Tibial nerve (tissue), 4 donors: ENCODE results near the gene SLC45A3. TPM values are rescaled to one million over a fixed set of nuclear protein-coding genes. Genes with fewer than 3 reads are reported as not detected.

ENCODE experiments used
- DNase-seq, 2 donors: peaks; one replicate each; pipeline ENCODE4 v3.0.0-alpha.2; 2019; ENCODE audit warnings: low spot score in 2 of 2
- H3K27ac ChIP-seq, 4 donors: fragments of 200-600 bp; sonication (generic) in 3 of 4; one replicate each; pipeline ENCODE4 v1.5.1; 2017 to 2019; ENCODE audit warnings: mild to moderate bottlenecking in 1 of 4
- H3K27me3 ChIP-seq, 2 donors: fragments of 200-600 bp; sonication (generic) in 1 of 2; one replicate each; pipeline versions ENCODE4 v1.5.1 to v1.6.0; 2017 to 2019
- H3K36me3 ChIP-seq, 3 donors: fragments of 200-600 bp; sonication (generic); one replicate each; pipeline ENCODE4 v1.5.1; 2018 to 2019
- H3K4me1 ChIP-seq, 4 donors: fragments of 200-600 bp; sonication (generic) in 3 of 4; one replicate each; pipeline ENCODE4 v1.5.1; 2017 to 2019
- H3K4me3 ChIP-seq, 4 donors: fragments of 200-600 bp; sonication (generic) in 3 of 4; one replicate each; pipeline ENCODE4 v1.5.1; 2017 to 2019; ENCODE audit warnings: mild to moderate bottlenecking in 1 of 4, moderate library complexity in 1 of 4
- H3K9me3 ChIP-seq, 4 donors: fragments of 200-600 bp; sonication (generic) in 3 of 4; one replicate each; pipeline ENCODE4 v1.5.1; 2017 to 2019
- CTCF ChIP-seq, 5 experiments: fragments of 200-600 bp in 3 of 5; fragments of 450-650 bp in 2 of 5; sonication (generic) in 3 of 5; IDR thresholded peaks; one replicate each; pipeline ENCODE4 v1.5.1; 2016 to 2019; ENCODE audit warnings: antibody characterized with exemption in 5 of 5, mild to moderate bottlenecking in 3 of 5, moderate library complexity in 2 of 5
- EP300 ChIP-seq, 2 donors: sonication (generic); formaldehyde crosslinking; IDR thresholded peaks; one replicate each; pipeline ENCODE4 v1.6.1; 2017; ENCODE audit warnings: antibody characterized with exemption in 2 of 2, mild to moderate bottlenecking in 1 of 2
- POLR2A ChIP-seq, 2 donors: fragments of 450-650 bp; IDR thresholded peaks; one replicate each; pipeline ENCODE4 v1.6.1; 2017; ENCODE audit warnings: antibody characterized with exemption in 2 of 2, mild to moderate bottlenecking in 2 of 2, moderate library complexity in 2 of 2
- WGBS, 2 donors: methylation state at CpG; one replicate each; pipeline ENCODE4 v1.1.5; 2018; 5-methylcytosine and 5-hydroxymethylcytosine counted together
- total RNA-seq, 4 donors: library from RNA; depleted of rRNA; stranded (reverse); fragments of >200 nt; gene quantifications; one replicate each; pipeline ENCODE4 v1.1.0, GENCODE V29; 2016

Gene SLC45A3
- total RNA-seq, 4 donors from 2014 or later: 0.44 to 2.9 (median 1.3) TPM

GRCh38 chr1:205672970-205673369, 7.3 kb downstream of the SLC45A3 start:
- 60 to 69% methylated on average over 4 of the region's 4 CpGs for WGBS, 2 donors
- Histone ChIP-seq H3K27me3 (peaks cover 0 to 10% of the 10 kb centered on the region in 2 donors), H3K9me3 (no peaks in the 10 kb centered on the region), H3K27ac (no peak overlapping the region), H3K36me3 (no peaks in the 10 kb centered on the region), H3K4me3 (no peak overlapping the region), H3K4me1 (peaks cover 0 to 36% (median 21%) of the 10 kb centered on the region in 4 donors)
- no peak for DNase-seq
- TF ChIP-seq POLR2A (IDR thresholded peaks at IDR 0.05): no peak
- no peak for TF ChIP-seq EP300 (IDR thresholded peaks at IDR 0.05)
- no peak for TF ChIP-seq CTCF (IDR thresholded peaks at IDR 0.05)

GRCh38 chr1:205672395-205672889, 7.9 kb downstream of the SLC45A3 start:
- no peak overlapping the region for H3K4me3 ChIP-seq
- DNase-seq: no peak
- no peaks in the 10 kb centered on the region for H3K9me3 ChIP-seq
- WGBS, 2 donors: 71 to 76% methylated on average over 11 of the region's 11 CpGs
- H3K27ac ChIP-seq: no peak overlapping the region
- TF ChIP-seq POLR2A (IDR thresholded peaks at IDR 0.05) (no peak), CTCF (IDR thresholded peaks at IDR 0.05) (no peak), EP300 (IDR thresholded peaks at IDR 0.05) (no peak)
- H3K36me3 ChIP-seq: no peaks in the 10 kb centered on the region
- peaks cover 0 to 10% of the 10 kb centered on the region in 2 donors for H3K27me3 ChIP-seq
- peaks cover 0 to 38% (median 21%) of the 10 kb centered on the region in 4 donors for H3K4me1 ChIP-seq

GRCh38 chr1:205670611-205671430, 9.5 kb downstream of the SLC45A3 start:
- no peak overlapping the region for H3K27ac ChIP-seq
- WGBS, 2 donors: 62 to 72% methylated on average over 12 to 13 of the region's 13 CpGs
- H3K27me3 ChIP-seq: peaks cover 0 to 10% of the 10 kb centered on the region in 2 donors
- peaks cover 0 to 32% (median 21%) of the 10 kb centered on the region in 4 donors for H3K4me1 ChIP-seq
- no peak overlapping the region for H3K4me3 ChIP-seq
- H3K36me3 ChIP-seq: no peaks in the 10 kb centered on the region
- H3K9me3 ChIP-seq: no peaks in the 10 kb centered on the region
- TF ChIP-seq POLR2A (IDR thresholded peaks at IDR 0.05) (no peak), EP300 (IDR thresholded peaks at IDR 0.05) (no peak), CTCF (IDR thresholded peaks at IDR 0.05) (no peak)
- no peak for DNase-seq

- Histone ChIP-seq H3K9me3 (no peaks in the 10 kb centered on the region), H3K36me3 (no peaks in the 10 kb centered on the region), H3K27me3 (peaks cover 0 to 10% of the 10 kb centered on the region in 2 donors), H3K4me1 (peaks cover 0 to 32% (median 21%) of the 10 kb centered on the region in 4 donors), H3K4me3 (no peak overlapping the region), H3K27ac (no peak overlapping the region)
- WGBS, 2 donors: 55 to 73% methylated on average over 4 to 5 of the region's 5 CpGs
- DNase-seq: no peak
- TF ChIP-seq EP300 (IDR thresholded peaks at IDR 0.05): no peak
- no peak for TF ChIP-seq POLR2A (IDR thresholded peaks at IDR 0.05)
- no peak for TF ChIP-seq CTCF (IDR thresholded peaks at IDR 0.05)
Measured at GRCh38 chr1:205670150-205670446, 10.2 kb downstream of the SLC45A3 start.
